Thoracic aorta (tissue), 2 donors: ENCODE results near the gene DSE. TPM values are rescaled to one million over a fixed set of nuclear protein-coding genes. Genes with fewer than 3 reads are reported as not detected.

Source experiments
- ATAC-seq: fragments of 150-250 bp; one replicate; pipeline ENCODE4 v1.8.0; 2017; ENCODE audit warnings: low read depth; ENCODE audit not compliant: insufficient number of reproducible peaks, low FRiP score
- DNase-seq: peaks from one replicate; pipeline ENCODE4 v3.0.0-alpha.2; 2020; ENCODE audit warnings: low spot score
- H3K27ac ChIP-seq, 2 donors: fragments of 200-600 bp; sonication (generic); 1 replicate in 1 of 2; 2 replicates in 1 of 2; pipeline ENCODE4 v1.5.1; 2016; ENCODE audit warnings: mild to moderate bottlenecking in 2 of 2, moderate library complexity in 2 of 2
- H3K27me3 ChIP-seq: fragments of 200-600 bp; sonication (generic); replicated peaks from 2 replicates; pipeline ENCODE4 v1.6.0; 2016; ENCODE audit warnings: mild to moderate bottlenecking; ENCODE audit not compliant: insufficient read depth
- H3K36me3 ChIP-seq: fragments of 200-600 bp; sonication (generic); one replicate; pipeline ENCODE4 v1.5.1; 2016
- H3K4me1 ChIP-seq, 2 donors: fragments of 200-600 bp; sonication (generic); 1 replicate in 1 of 2; 2 replicates in 1 of 2; pipeline versions ENCODE4 v1.5.1 to v1.6.0; 2016; ENCODE audit warnings: low read depth in 2 of 2, mild to moderate bottlenecking in 1 of 2; ENCODE audit not compliant: control insufficient read depth in 1 of 2
- H3K4me3 ChIP-seq: fragments of 200-600 bp; sonication (generic); 2 replicates; pipeline ENCODE4 v1.5.1; 2016; ENCODE audit warnings: mild to moderate bottlenecking
- H3K9me3 ChIP-seq: fragments of 200-600 bp; sonication (generic); 2 replicates; pipeline ENCODE4 v1.5.1; 2016
- CTCF ChIP-seq: fragments of 200-600 bp; sonication (generic); IDR thresholded peaks from one replicate; pipeline ENCODE4 v1.5.1; 2019; ENCODE audit warnings: antibody characterized with exemption
- total RNA-seq, 2 donors: library from RNA; depleted of rRNA; stranded (reverse); fragments of >200 nt; gene quantifications; one replicate each; pipeline versions ENCODE4 v1.1.0 to v1.2.3, GENCODE V29; 2016

The DSE gene
- total RNA-seq, 2 donors from 2014 or later = 46.7 to 65.2 TPM

- H3K36me3 ChIP-seq = no peaks in the 10 kb centered on the region
- H3K4me1 ChIP-seq = peaks cover 17 to 26% of the 10 kb centered on the region in 2 donors
- peak overlapping the region; percentile 90 to 95 for H3K27ac ChIP-seq
- ATAC-seq = no peak
- no peaks in the 10 kb centered on the region for H3K9me3 ChIP-seq
- no peak for DNase-seq
- no peak for TF ChIP-seq CTCF
- H3K27me3 ChIP-seq = no peaks in the 10 kb centered on the region
- H3K4me3 ChIP-seq = peak overlapping the region; percentile 82
Measured at GRCh38 chr6:116369540-116369939, 1.2 kb upstream of the DSE start.

GRCh38 chr6:116369964-116370759 lies 585 bp upstream of the DSE start:
- ATAC-seq (no peak), DNase-seq (no peak)
- TF ChIP-seq CTCF = no peak
- Histone ChIP-seq H3K36me3 (no peaks in the 10 kb centered on the region), H3K4me1 (peaks cover 17 to 26% of the 10 kb centered on the region in 2 donors), H3K27me3 (no peaks in the 10 kb centered on the region), H3K4me3 (peak overlapping the region; percentile 82), H3K27ac (peak overlapping the region; percentile 90 to 95), H3K9me3 (no peaks in the 10 kb centered on the region)

GRCh38 chr6:116371120-116371917 lies 572 bp downstream of the DSE start:
- no peaks in the 10 kb centered on the region for H3K9me3 ChIP-seq
- peaks cover 20 to 26% of the 10 kb centered on the region in 2 donors for H3K4me1 ChIP-seq
- no peaks in the 10 kb centered on the region for H3K27me3 ChIP-seq
- peak overlapping the region; percentile 90 to 95 for H3K27ac ChIP-seq
- peak overlapping the region; percentile 82 for H3K4me3 ChIP-seq
- H3K36me3 ChIP-seq = no peaks in the 10 kb centered on the region
- DNase-seq = peak; percentile 68
- no peak for TF ChIP-seq CTCF
- ATAC-seq = peak; percentile 65

- peaks cover 20 to 26% of the 10 kb centered on the region in 2 donors for H3K4me1 ChIP-seq
- H3K9me3 ChIP-seq = no peaks in the 10 kb centered on the region
- no peak for ATAC-seq
- no peak for DNase-seq
- H3K27ac ChIP-seq = peak overlapping the region; percentile 90 to 95
- H3K27me3 ChIP-seq = no peaks in the 10 kb centered on the region
- H3K4me3 ChIP-seq = peak overlapping the region; percentile 82
- no peak for TF ChIP-seq CTCF
- H3K36me3 ChIP-seq = no peaks in the 10 kb centered on the region
Measured at GRCh38 chr6:116371918-116372209, 1.1 kb downstream of the DSE start.

- H3K27ac ChIP-seq = no peak overlapping the region
- no peak for DNase-seq
- H3K36me3 ChIP-seq = no peaks in the 10 kb centered on the region
- no peak for ATAC-seq
- H3K9me3 ChIP-seq = no peaks in the 10 kb centered on the region
- H3K4me3 ChIP-seq = peak overlapping the region; percentile 82
- H3K4me1 ChIP-seq = peaks cover 20 to 26% of the 10 kb centered on the region in 2 donors
- H3K27me3 ChIP-seq = no peaks in the 10 kb centered on the region
- TF ChIP-seq CTCF = no peak
Measured at GRCh38 chr6:116373300-116373699, 2.6 kb downstream of the DSE start.
